ENCODE data around the gene CSMD2.

Gene CSMD2

DNA sequence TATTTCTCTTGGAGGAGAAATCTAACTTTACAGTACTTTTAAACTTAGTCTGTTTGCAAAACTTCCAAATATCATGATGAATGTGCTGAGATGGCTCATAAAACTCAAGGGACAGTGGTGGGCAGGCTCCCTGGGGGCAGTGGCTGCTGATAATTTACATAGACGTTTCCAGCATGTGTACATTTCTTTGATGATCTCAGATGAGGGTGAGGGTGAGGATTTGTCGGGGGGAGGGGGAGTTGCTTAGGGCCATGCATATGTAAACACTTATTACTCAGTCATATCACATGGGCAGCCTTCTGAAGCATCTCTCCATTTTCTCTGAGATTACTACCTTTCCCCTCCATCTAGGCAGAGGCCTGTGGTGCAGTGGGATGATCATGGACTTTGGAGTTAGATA, 454.1 kb downstream of the CSMD2 start:
- FAIRE-seq = no peak

GRCh38 chr1:33709783-33710718, 455.0 kb downstream of the CSMD2 start:
- FAIRE-seq = no peak

DNA sequence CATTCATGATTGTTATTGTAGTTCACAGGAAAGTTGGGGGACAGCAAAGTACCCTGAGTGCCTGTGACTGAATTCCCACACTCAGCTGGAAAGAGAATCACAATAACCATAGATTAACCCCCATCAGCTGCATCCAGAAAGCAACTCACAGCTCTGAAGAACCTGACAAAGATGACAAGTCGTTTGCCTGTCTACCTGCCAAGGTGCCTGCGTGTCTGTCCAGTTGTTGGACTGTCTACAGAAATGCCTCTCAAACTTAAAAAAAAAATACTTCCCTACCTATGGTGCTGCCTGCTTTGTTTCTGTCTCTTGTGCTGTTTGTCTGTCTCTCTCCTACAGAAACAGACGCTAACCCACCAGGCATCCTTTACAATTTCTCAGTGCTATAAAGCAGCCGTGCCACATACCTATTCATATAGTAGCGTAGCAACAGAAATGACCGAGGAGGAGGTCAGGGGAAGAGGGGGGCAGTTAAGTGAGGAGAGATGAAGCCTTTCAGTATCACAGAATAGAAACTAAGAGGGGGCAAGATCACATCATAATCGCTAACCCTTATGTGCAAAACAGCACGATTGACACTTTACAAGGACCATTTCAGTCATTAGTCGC, 455.8 kb downstream of the CSMD2 start:
- no peak for FAIRE-seq

DNA sequence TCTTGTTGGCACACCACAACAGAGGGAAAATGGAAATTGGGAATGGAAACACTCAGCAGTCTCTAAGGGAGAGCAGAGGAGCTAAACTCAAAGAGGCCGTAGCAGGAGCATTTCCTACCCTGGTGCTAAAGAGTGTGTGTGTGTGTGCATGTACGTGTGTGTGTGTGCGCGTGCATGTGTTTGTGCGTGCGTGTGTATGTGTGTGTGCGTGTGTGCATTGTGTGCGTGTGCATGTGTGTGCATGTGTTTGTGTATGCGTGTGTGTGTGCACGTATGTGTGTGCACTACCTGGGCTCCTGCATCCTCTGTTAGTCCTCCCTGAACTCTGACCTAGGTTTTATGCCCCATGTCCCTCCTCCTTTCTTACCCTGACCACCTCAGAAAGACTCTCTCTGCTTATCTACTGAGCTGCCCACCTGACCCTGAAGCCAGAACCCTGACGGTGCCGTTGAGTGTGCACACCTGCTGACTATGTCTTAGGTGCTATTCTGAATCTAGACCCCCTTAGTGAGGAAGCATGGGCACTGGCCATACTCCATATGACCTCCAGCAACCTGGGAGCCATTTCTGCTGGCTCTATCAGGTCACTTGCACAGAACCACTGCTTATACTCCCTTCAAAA, 458.3 kb downstream of the CSMD2 start:
- FAIRE-seq = no peak

DNA sequence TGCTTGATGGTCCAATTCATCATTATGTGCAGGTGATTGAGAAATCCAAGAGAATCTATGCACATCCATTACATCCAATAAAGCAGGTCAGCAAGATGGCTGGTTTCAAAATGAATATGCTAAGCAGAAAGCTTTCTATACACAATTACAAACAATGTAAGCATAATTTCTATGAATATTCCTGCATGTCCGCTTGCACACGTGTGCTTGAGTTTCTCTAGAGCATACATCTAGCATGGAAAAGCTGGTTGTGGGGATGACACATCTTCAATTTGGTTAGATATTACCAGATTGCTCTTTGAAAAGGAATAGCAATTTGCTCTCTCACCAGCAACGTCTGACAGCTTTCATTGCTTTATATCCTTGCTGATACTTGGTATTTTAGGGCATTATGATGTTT, 461.6 kb downstream of the CSMD2 start:
- no peak for FAIRE-seq

DNA sequence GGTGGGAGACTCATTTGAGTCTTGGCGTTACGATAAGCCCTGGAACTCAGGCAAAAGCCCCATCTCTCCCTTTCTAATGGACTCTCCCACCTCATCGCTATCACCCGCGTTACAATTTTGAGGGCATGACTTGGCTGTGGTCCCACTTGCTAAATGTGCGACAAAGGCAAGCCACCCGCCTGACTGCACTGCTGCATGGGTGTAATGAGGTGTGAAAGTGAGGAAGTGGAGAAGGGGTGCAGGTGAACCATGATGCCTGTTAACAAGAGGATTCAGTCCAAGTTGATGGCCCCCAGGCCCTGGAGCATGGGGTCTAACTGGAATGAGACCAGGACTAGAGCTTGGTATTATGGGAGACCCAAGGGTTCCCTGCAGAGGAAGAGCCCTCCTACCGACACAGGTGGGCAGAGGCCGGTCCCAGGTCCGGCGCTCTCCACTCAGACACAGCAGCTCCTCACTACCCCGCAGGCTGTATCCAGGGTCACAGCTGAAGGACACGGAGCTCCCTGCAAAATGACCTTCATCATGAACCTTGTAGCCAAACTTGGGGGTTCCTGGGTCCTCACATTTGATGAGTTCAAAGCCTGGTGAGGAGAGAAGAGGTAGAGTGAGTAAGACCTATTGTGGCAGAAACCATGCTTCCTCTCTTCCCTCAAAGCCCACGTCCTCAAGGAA, 466.5 kb downstream of the CSMD2 start:
- FAIRE-seq = no peak

DNA sequence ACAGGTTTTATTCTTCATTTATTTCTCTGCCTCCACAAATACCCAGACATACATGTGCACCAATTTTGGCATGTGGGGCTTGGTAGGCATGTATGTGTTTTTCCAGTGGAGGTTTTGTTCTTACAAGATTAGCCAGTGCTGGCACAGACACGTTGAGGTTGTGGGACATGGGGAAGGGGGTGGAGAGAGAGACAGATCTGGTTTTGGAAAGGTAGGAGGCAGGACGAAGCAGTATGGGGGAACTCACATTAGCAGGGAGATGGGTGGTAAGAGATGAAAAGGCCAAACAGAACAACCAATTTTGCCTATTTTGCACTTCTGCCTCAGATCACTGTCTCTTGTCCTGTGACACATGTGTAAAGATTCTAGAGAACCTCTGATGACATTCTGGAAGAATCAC, 467.2 kb downstream of the CSMD2 start:
- no peak for FAIRE-seq

DNA sequence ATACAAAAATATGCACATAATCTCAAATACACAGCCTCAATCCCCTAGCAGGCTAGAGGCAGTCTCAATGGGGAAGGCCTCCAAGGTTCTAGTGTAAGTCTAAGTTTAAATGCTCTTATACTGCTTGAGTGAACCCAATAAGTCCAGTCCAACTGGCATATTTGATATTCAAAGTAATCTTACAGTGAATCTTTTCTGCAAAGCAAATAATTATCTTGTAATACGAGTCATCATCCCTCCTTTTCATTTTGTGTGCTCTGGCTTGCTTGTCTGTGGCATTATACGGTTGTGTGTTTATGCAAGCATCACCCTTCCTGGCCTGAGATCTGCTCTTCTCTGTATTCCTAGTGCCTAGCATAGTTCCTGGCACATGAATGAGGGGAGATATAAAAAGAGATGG, 468.1 kb downstream of the CSMD2 start:
- no peak for FAIRE-seq

GRCh38 chr1:33696311-33696710, 468.7 kb downstream of the CSMD2 start:
- no peak for FAIRE-seq

DNA sequence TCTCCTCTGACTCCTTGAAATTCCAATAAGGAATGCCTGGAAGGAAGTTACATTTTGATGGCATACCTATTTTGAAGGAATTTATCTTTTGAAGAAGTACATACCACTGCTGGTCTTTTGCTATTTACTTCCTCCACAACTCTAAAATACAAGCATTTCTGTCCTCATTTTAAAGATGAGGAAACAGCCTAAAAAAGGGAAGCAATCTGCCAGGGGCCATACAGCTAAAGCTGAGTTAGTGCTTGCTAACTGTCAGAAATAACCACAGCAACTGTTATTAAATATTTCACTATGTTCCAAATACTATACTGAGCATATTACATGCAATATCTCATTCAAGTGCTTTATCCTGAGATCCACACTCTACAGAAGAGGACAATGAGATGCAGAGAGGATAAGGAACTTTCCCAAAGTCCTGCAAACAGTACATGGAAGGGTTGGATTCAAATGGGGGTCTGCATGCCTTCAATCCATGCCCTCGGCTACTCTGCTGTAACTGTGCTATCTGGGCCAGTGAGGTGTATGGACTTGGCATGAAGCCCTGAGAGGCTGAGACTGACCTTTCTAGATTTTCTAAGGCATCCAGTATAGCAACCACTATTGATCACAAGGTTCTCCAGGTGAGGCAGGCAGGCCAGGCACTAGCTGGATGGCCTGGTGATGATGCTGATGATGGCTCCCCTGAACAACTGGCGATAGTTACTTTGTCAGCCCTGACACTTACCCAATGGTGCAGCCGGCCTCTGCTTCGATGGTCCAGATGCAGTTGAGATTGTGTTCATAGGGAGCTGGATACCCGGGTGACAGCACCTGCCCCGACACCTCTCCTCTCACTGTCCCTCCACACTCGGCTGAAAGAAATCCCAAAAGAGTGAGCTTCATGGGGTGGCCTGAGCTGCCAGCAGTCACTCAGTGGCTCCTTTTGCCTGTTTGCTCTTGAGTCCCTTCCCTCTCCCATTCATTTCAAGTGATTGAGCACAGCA, 472.5 kb downstream of the CSMD2 start:
- no peak for FAIRE-seq

DNA sequence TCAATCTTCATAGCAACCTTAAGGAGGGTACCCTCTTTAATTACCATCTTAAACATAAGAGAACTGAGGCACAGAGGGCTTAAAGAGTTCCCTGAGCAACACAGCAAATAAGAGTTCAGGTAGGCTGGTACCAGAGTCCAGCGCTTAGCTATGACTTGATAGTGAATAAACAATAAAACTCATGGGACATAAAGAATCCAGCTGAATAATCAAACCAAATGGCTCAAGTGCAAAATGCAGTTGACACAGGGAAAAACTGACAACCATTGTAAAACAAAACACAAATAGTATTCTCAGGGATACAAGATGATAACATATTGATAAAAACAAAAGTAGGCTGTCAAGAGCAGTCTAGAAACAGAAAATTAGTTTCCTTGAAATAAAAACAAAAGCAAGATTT, 478.0 kb downstream of the CSMD2 start:
- no peak for FAIRE-seq

GRCh38 chr1:33686551-33686950, 478.5 kb downstream of the CSMD2 start:
- FAIRE-seq = no peak

GRCh38 chr1:33685256-33685655, 479.8 kb downstream of the CSMD2 start:
- FAIRE-seq = no peak

DNA sequence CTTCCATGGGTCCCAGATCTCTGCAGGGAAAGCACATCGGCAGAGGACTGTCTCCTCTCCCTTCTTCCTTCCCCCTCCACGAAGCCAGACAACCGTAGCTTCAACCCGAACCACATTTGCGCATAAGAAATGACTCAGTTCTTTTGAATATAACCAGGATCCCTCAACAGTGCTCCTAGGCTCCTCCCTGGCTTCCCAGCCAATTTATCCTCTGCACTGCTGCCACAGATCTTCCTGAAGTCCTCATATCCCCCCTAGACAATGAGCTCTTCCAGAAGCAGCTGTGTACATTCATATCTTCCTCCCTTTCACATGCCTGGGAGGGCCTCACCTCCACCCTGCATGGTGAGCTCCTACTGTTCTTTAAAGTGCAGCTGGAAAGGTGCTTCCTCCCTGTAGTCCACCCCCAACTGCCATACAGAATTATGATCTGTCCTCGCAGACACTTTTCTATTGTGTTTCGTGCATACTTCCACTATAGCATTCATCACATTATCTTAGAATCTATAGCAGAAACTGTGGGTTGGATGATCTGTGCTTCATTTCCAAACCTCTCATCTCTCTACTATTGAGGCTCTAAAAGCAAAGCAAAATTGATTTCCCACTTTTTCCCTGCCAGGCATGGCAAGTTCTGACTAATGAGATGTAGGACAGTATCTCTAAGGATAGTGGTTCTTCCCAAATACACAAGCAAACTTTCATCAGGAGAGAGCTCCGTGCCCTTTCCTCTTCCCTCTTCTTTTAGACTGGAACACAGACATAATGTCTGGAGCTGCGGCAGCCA, 480.4 kb downstream of the CSMD2 start:
- no peak for FAIRE-seq

GRCh38 chr1:33683913-33684312, 481.1 kb downstream of the CSMD2 start:
- FAIRE-seq = no peak

- no peak for FAIRE-seq
Observed at GRCh38 chr1:33682371-33682770, 482.7 kb downstream of the CSMD2 start.

GRCh38 chr1:33680281-33680840, 484.7 kb downstream of the CSMD2 start:
- FAIRE-seq = no peak

DNA sequence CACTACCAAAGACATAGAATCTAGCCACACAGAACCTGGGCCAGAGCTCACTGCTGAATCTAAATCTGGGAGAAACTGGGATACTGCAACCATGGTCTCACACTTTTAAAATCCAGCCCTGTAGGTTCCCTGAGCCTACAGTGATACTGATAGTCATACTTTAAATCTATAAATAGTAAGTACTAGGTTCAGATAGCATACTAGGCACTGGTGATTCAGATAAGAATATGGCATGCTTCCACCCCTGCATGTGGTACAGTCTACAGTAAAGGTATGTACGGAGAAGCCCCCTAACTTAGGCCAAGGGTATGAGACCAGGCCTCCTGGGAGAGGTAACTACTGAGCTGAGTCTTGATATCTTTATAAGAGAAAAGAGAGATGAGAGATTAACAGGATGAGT, 494.5 kb downstream of the CSMD2 start:
- FAIRE-seq = no peak

GRCh38 chr1:33668695-33669094, 496.3 kb downstream of the CSMD2 start:
- FAIRE-seq = no peak

GRCh38 chr1:33667386-33668282, 497.4 kb downstream of the CSMD2 start:
- no peak for FAIRE-seq
